IPS-20b (cell line): ENCODE measurements around the gene LNPEP.
"Not testable (repeated sequence)": the region's sequence is repeated elsewhere in the genome, so short reads cannot be mapped to it uniquely, and the experiment has no call there.

Experiments used
- H3K27ac ChIP-seq: one replicate; pipeline ENCODE4 v1.5.1; 2013; ENCODE audit warnings: low read length
- H3K27me3 ChIP-seq: 2 replicates; pipeline ENCODE4 v1.6.1; 2013; ENCODE audit warnings: mild to moderate bottlenecking, low read length, inconsistent platforms; ENCODE audit not compliant: insufficient read depth
- H3K36me3 ChIP-seq: 2 replicates; pipeline ENCODE4 v1.6.1; 2013; ENCODE audit warnings: low read depth, mild to moderate bottlenecking, inconsistent platforms, low read length, moderate library complexity; ENCODE audit not compliant: insufficient read depth
- H3K4me1 ChIP-seq: 2 replicates; pipeline ENCODE4 v1.6.1; 2013; ENCODE audit warnings: mild to moderate bottlenecking, control low read depth, inconsistent platforms, low read length, moderate library complexity; ENCODE audit not compliant: insufficient read depth
- H3K4me3 ChIP-seq: 2 replicates; pipeline ENCODE4 v1.5.1; 2013; ENCODE audit warnings: mild to moderate bottlenecking, low read length, inconsistent platforms
- H3K9ac ChIP-seq: 2 replicates; pipeline ENCODE4 v1.6.1; 2013; ENCODE audit warnings: low read depth, mild to moderate bottlenecking, inconsistent platforms, low read length, moderate library complexity
- H3K9me3 ChIP-seq: 2 replicates; pipeline ENCODE4 v1.6.1; 2013; ENCODE audit warnings: mild to moderate bottlenecking, low read depth, low read length, inconsistent platforms; ENCODE audit not compliant: insufficient read depth

The LNPEP gene

GRCh38 chr5:97073420-97073819 is 137.5 kb downstream of the LNPEP start:
- H3K27me3 ChIP-seq, result no peaks in the 10 kb centered on the region
- H3K4me3 ChIP-seq, result no peak overlapping the region
- no peaks in the 10 kb centered on the region for H3K36me3 ChIP-seq
- no peaks in the 10 kb centered on the region for H3K4me1 ChIP-seq
- H3K9ac ChIP-seq, result no peak overlapping the region
- no peak overlapping the region for H3K27ac ChIP-seq
- no peaks in the 10 kb centered on the region for H3K9me3 ChIP-seq

- H3K9ac ChIP-seq, result no peak overlapping the region
- H3K36me3 ChIP-seq, result no peaks in the 10 kb centered on the region
- no peak overlapping the region for H3K4me3 ChIP-seq
- no peak overlapping the region for H3K27ac ChIP-seq
- H3K9me3 ChIP-seq, result no peaks in the 10 kb centered on the region
- H3K4me1 ChIP-seq, result no peaks in the 10 kb centered on the region
- H3K27me3 ChIP-seq, result no peaks in the 10 kb centered on the region
These were observed 139.1 kb downstream of the LNPEP start for GRCh38 chr5:97074859-97075489.

- Histone ChIP-seq H3K27me3 (no peaks in the 10 kb centered on the region), H3K4me1 (no peaks in the 10 kb centered on the region), H3K9ac (no peak overlapping the region), H3K9me3 (no peaks in the 10 kb centered on the region), H3K36me3 (no peaks in the 10 kb centered on the region), H3K27ac (no peak overlapping the region), H3K4me3 (no peak overlapping the region)
These were observed 139.8 kb downstream of the LNPEP start for GRCh38 chr5:97075649-97076048.

GRCh38 chr5:97076098-97076497 is 140.2 kb downstream of the LNPEP start:
- Histone ChIP-seq H3K27ac (no peak overlapping the region), H3K9me3 (no peaks in the 10 kb centered on the region), H3K36me3 (no peaks in the 10 kb centered on the region), H3K27me3 (no peaks in the 10 kb centered on the region), H3K4me1 (no peaks in the 10 kb centered on the region), H3K9ac (no peak overlapping the region), H3K4me3 (no peak overlapping the region)

- H3K36me3 ChIP-seq, result no peaks in the 10 kb centered on the region
These were observed 141.4 kb downstream of the LNPEP start for GRCh38 chr5:97077246-97077645.

GRCh38 chr5:97078958-97079743 is 143.3 kb downstream of the LNPEP start:
- no peak overlapping the region for H3K4me3 ChIP-seq
- H3K4me1 ChIP-seq, result no peaks in the 10 kb centered on the region
- no peaks in the 10 kb centered on the region for H3K9me3 ChIP-seq
- no peak overlapping the region for H3K27ac ChIP-seq
- H3K36me3 ChIP-seq, result no peaks in the 10 kb centered on the region
- no peak overlapping the region for H3K9ac ChIP-seq
- H3K27me3 ChIP-seq, result no peaks in the 10 kb centered on the region

More at GRCh38 chr5:97077246-97077645, 141.4 kb downstream of the LNPEP start:
- Histone ChIP-seq H3K9ac (no peak overlapping the region), H3K4me1 (no peaks in the 10 kb centered on the region), H3K27ac (no peak overlapping the region), H3K27me3 (no peaks in the 10 kb centered on the region), H3K4me3 (no peak overlapping the region), H3K9me3 (no peaks in the 10 kb centered on the region)

GRCh38 chr5:97084782-97085458 is 149.0 kb downstream of the LNPEP start:
- not testable (repeated sequence) for H3K36me3 ChIP-seq, H3K27me3 ChIP-seq, H3K27ac ChIP-seq, H3K4me3 ChIP-seq, H3K9ac ChIP-seq, H3K9me3 ChIP-seq, H3K4me1 ChIP-seq

- Histone ChIP-seq H3K27me3 (no peaks in the 10 kb centered on the region), H3K9me3 (no peaks in the 10 kb centered on the region)
These were observed 149.7 kb downstream of the LNPEP start for GRCh38 chr5:97085459-97086181.

More at GRCh38 chr5:97085459-97086181, 149.7 kb downstream of the LNPEP start:
- no peaks in the 10 kb centered on the region for H3K36me3 ChIP-seq
- no peak overlapping the region for H3K27ac ChIP-seq
- H3K9ac ChIP-seq, result no peak overlapping the region
- no peak overlapping the region for H3K4me3 ChIP-seq
- H3K4me1 ChIP-seq, result no peaks in the 10 kb centered on the region
